ENCODE measurements around the gene CNTN4.
"Not testable (repeated sequence)": the region's sequence is repeated elsewhere in the genome, so short reads cannot be mapped to it uniquely, and the experiment has no call there.

The CNTN4 gene

DNA sequence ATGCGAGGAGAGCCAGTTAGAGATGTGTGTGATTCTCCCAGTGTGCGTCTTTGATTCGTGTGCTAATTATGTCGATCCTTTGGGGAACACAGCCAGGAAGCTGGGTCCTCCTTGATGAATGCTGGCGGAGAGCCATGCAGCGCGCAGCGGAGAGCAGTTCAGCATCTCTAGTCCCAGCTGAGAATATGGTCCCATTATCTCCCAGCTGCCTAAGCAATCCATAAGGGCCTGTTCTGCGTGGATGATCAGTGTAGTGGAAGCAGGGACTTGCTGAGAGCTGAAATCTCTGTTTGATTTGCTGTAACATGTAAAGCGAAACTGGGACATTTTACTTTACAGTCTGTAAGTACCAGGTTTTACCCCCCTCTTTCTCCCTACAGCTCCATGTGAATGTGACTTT is 412.7 kb downstream of the CNTN4 start:
- intact Hi-C loops (cut with micrococcal nuclease): no loop called here
- Mint-ChIP-seq H3K4me1 (ENCODE audit: low read depth) (no peaks in the 10 kb centered on the region), H3K4me3 (no peak overlapping the region), H3K36me3 (ENCODE audit: low read depth) (no peaks in the 10 kb centered on the region), H3K9me3 (peaks cover 9% of the 10 kb centered on the region), H3K27ac (no peak overlapping the region), H3K27me3 (no peaks in the 10 kb centered on the region)

DNA sequence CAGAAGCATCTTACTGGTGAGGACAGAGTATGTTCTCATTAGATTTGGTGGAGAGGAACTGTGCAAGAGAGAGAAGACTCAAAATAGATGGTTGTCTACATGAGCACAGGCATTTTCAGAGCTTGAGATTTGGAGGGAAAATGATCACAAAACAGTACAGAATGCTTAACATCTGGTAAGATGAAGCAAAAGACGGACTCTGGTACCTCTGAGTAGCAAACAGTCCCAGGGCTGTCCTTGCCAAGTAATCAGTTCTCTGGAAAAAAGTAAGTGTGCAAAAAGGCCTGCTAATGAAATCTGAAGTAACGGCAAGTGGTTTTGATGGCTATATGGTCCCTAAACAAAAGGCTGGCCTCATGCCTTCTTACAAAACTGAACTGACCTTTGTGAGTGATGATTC is 414.2 kb downstream of the CNTN4 start:
- Mint-ChIP-seq H3K4me1 (ENCODE audit: low read depth) (no peaks in the 10 kb centered on the region), H3K36me3 (ENCODE audit: low read depth) (no peaks in the 10 kb centered on the region)
- intact Hi-C loops (cut with micrococcal nuclease): no loop called here

DNA sequence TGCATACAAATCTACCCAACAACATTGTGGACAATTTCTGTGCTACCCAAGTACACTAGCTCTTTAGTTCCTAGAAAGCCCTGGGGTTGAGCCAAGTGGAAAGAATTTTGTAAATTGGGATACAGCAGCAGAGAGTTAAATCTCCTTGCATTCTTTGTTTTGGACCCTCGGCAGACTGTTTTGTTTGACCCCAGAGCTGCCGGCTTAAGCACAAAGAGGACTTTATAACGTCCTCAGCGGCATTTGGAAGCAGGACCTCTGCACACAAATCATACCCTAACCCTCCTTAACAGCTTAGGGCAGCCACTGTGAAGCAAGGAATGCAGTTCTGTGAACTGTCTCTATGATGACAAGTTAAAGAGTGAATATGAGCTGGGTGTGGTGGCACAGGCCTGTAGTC is 415.3 kb downstream of the CNTN4 start:
- H3K27ac Mint-ChIP-seq: no peak overlapping the region
- H3K27me3 Mint-ChIP-seq: no peaks in the 10 kb centered on the region
- H3K9me3 Mint-ChIP-seq: peaks cover 9% of the 10 kb centered on the region
- no peak overlapping the region for H3K4me3 Mint-ChIP-seq
- intact Hi-C loops (cut with micrococcal nuclease): no loop called here
- no peaks in the 10 kb centered on the region for H3K4me1 Mint-ChIP-seq (ENCODE audit: low read depth)
- no peaks in the 10 kb centered on the region for H3K36me3 Mint-ChIP-seq (ENCODE audit: low read depth)

More for the DNA sequence above, 414.2 kb downstream of the CNTN4 start:
- Mint-ChIP-seq H3K4me3 (no peak overlapping the region), H3K9me3 (peaks cover 9% of the 10 kb centered on the region), H3K27me3 (no peaks in the 10 kb centered on the region), H3K27ac (no peak overlapping the region)

DNA sequence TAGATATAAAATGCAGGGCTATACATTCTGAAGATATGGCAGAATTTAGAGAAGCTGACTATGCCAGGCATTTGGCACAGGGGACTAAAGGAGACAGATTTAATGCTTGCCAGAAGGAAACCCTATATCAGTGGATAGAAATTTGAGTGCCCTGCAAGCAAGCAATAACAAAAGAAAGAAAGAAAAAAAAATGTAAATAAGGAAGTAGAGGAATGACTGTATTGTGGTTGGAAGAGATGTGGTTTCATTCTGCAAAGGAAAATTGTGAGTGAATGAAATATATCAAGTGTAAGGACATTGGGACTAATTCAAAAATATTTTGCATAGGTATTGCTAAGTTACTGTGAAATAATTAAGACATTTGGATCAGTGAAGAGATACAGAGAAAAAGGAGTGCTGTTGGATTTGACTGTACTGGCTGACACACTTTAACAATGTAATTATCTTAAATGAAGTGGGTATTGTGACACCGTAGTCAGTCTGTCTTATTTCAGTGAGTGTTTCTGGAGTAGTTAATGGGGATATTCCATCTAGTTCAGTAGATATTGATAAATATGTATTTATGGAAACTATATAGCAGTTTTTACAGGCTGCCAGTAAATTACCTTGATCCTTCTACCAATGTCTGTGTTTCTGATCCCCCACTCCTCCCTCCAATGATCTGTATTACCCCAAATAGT is 418.2 kb downstream of the CNTN4 start:
- Mint-ChIP-seq H3K4me3 (no peak overlapping the region), H3K36me3 (ENCODE audit: low read depth) (no peaks in the 10 kb centered on the region)
- intact Hi-C loops (cut with micrococcal nuclease): no loop called here

DNA sequence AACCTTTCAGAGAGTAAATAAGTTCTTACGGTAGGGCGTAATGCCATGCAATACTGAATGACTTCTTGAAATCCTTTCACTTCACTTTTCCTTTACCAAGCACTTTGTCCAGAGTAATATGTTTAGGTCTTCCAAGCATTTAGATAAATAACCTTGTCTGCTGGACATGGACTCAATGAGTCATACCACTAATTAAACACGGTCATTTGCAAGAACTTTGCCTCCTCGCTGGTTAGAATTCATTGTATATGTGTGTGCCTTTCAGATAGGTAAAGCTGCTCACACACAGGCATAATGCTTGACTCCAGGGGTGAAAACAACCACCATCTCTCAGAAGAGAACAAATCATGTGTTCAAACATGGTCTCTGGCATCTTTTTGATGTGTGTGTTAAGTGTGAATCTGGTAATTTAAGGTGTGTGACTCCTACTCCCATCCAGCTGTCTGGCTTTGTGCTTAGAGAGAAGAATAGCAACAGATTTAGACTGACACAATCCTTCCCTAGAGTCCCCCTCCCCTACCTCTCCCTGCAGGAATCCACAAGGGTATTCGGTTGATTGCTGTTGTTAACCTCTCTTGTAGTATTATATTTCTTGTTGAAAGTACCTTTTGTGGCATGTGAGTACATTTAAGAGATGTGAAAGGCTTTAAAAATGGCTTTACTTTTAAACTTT is 419.0 kb downstream of the CNTN4 start:
- no peak overlapping the region for H3K4me3 Mint-ChIP-seq
- H3K27ac Mint-ChIP-seq: no peak overlapping the region
- H3K9me3 Mint-ChIP-seq: no peaks in the 10 kb centered on the region
- intact Hi-C loops (cut with micrococcal nuclease): no loop called here
- no peaks in the 10 kb centered on the region for H3K4me1 Mint-ChIP-seq (ENCODE audit: low read depth)
- no peaks in the 10 kb centered on the region for H3K36me3 Mint-ChIP-seq (ENCODE audit: low read depth)
- no peaks in the 10 kb centered on the region for H3K27me3 Mint-ChIP-seq

More for the DNA sequence above, 418.2 kb downstream of the CNTN4 start:
- H3K27ac Mint-ChIP-seq: no peak overlapping the region
- no peaks in the 10 kb centered on the region for H3K4me1 Mint-ChIP-seq (ENCODE audit: low read depth)
- H3K27me3 Mint-ChIP-seq: no peaks in the 10 kb centered on the region
- no peaks in the 10 kb centered on the region for H3K9me3 Mint-ChIP-seq

DNA sequence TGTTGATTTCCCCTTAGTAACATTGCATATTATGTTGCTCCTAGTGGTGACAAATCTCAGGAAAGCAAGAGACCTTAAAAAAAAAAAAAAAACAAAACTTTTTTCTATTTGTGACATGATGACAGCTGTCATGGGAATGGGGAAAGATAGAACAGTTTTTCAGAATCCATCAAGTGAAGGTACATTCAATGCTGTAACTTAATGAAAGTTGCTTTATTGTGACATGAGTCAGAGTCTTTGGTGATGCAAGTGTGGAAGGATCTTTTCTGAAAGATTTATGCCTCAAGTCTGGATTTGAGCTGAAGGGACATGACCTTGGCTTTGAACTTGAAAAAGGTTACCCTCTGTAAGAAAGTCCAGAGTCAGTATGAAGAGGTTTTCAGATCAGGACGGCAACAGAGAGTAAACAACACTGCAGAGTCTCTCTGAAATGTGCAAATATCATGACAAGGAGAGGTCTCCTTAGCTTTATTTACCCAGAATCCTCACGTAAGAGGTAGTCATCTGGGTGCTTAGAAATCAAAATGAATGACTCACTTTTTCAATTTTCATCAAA is 424.7 kb downstream of the CNTN4 start:
- H3K27me3 Mint-ChIP-seq: no peaks in the 10 kb centered on the region
- no peak overlapping the region for H3K27ac Mint-ChIP-seq
- H3K4me3 Mint-ChIP-seq: no peak overlapping the region
- H3K36me3 Mint-ChIP-seq (ENCODE audit: low read depth): no peaks in the 10 kb centered on the region
- intact Hi-C loops (cut with micrococcal nuclease): no loop called here
- no peaks in the 10 kb centered on the region for H3K4me1 Mint-ChIP-seq (ENCODE audit: low read depth)
- H3K9me3 Mint-ChIP-seq: no peaks in the 10 kb centered on the region

DNA sequence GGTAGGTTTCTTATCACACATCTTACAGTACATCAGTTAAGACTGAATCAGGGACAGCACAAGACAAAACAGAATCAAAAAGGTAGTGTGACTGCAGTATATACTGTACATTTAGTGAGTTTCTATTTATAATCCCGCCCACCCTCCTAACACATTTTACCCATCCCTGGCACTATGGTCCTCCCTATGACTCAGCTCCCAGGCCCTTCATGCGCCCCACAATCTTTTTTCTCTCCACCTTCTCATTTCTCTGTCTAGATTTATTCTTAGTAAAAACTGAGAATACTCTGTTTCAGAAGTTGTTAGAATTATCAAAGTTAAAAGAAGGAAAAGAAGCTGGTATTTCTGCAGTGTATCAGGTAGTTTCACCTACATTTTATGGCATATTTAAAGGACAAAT is 427.3 kb downstream of the CNTN4 start:
- intact Hi-C loops (cut with micrococcal nuclease): no loop called here
- no peaks in the 10 kb centered on the region for H3K27me3 Mint-ChIP-seq
- no peak overlapping the region for H3K4me3 Mint-ChIP-seq
- H3K9me3 Mint-ChIP-seq: peaks cover 24% of the 10 kb centered on the region
- no peak overlapping the region for H3K27ac Mint-ChIP-seq
- no peaks in the 10 kb centered on the region for H3K36me3 Mint-ChIP-seq (ENCODE audit: low read depth)
- no peaks in the 10 kb centered on the region for H3K4me1 Mint-ChIP-seq (ENCODE audit: low read depth)

DNA sequence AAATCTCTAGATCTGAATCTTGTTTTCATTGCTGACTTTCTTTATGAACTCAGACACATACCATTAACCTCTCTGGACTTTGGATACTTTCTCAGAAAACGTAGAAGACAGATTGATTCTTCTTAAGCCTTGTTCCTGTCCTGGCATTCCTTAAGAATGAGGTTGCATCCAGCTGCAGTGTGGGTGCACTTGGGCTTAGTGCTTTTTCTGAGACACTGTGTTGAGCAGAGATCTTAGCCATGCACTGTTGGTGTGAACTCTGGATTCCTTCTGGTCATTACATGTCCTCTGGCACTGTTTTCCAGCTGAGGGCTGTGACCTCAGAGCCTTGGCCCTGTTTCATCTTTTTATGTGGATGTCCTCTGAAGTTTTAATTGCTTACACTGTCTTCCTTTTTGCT is 428.3 kb downstream of the CNTN4 start:
- H3K27me3 Mint-ChIP-seq: no peaks in the 10 kb centered on the region
- no peaks in the 10 kb centered on the region for H3K36me3 Mint-ChIP-seq (ENCODE audit: low read depth)
- H3K4me1 Mint-ChIP-seq (ENCODE audit: low read depth): no peaks in the 10 kb centered on the region
- intact Hi-C loops (cut with micrococcal nuclease): no loop called here
- H3K27ac Mint-ChIP-seq: no peak overlapping the region
- H3K9me3 Mint-ChIP-seq: peaks cover 34% of the 10 kb centered on the region
- no peak overlapping the region for H3K4me3 Mint-ChIP-seq

DNA sequence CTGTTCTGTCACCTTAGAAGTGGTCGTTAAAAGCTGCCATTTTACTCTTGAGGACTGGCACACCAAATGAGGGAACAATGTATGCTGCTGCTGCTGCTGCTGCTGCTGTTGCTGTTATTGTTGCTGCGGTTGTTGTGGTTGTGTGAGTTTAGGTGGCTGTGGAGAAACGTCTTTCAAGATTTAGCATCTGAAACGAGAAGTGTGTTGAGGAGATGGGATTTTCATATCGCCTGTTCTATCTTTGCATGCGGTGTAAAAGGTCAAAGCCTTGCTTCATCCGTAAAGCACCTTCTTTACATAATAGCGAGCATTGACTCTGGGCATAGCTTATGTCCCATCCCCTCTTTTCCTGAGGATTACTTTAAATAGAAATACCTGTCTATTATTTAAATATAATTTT is 428.7 kb downstream of the CNTN4 start:
- H3K36me3 Mint-ChIP-seq (ENCODE audit: low read depth); H3K4me1 Mint-ChIP-seq (ENCODE audit: low read depth); H3K27ac Mint-ChIP-seq; H3K27me3 Mint-ChIP-seq; H3K4me3 Mint-ChIP-seq; intact Hi-C loops (cut with micrococcal nuclease): not testable (repeated sequence)
- peaks cover 36% of the 10 kb centered on the region for H3K9me3 Mint-ChIP-seq

DNA sequence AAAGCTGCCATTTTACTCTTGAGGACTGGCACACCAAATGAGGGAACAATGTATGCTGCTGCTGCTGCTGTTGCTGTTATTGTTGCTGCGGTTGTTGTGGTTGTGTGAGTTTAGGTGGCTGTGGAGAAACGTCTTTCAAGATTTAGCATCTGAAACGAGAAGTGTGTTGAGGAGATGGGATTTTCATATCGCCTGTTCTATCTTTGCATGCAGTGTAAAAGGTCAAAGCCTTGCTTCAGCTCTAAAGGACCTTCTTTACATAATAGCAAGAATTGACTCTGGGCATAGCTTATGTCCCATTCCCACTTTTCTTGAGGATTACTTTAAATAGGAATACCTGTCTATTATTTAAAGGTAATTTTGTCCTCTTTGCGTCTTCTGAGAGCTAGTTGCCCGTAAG is 436.1 kb downstream of the CNTN4 start:
- peaks cover 45% of the 10 kb centered on the region for H3K9me3 Mint-ChIP-seq
- intact Hi-C loops (cut with micrococcal nuclease); H3K27ac Mint-ChIP-seq; H3K4me3 Mint-ChIP-seq; H3K36me3 Mint-ChIP-seq (ENCODE audit: low read depth); H3K4me1 Mint-ChIP-seq (ENCODE audit: low read depth); H3K27me3 Mint-ChIP-seq: not testable (repeated sequence)

DNA sequence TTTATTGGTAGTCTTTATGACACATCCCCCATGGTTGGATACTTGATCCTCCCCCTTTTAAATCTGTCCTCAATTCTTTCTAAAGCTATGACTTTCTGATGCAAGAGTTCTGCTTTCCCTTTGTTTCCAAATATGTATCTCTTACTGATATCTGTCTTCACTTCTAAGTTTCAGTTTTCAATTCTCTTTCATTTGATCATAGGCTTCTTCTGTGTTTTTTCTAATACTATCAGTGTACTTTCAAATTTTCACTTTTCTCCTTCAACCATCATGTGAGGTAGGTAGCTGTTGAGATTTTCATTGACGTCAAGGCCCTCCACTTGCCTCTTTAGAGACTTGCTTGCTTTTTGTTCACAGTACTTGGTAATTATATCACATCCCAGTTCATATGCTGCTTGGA is 436.5 kb downstream of the CNTN4 start:
- H3K9me3 Mint-ChIP-seq: peaks cover 40% of the 10 kb centered on the region
- intact Hi-C loops (cut with micrococcal nuclease): no loop called here
- no peaks in the 10 kb centered on the region for H3K27me3 Mint-ChIP-seq
- H3K36me3 Mint-ChIP-seq (ENCODE audit: low read depth): no peaks in the 10 kb centered on the region
- no peak overlapping the region for H3K4me3 Mint-ChIP-seq
- no peaks in the 10 kb centered on the region for H3K4me1 Mint-ChIP-seq (ENCODE audit: low read depth)
- no peak overlapping the region for H3K27ac Mint-ChIP-seq

DNA sequence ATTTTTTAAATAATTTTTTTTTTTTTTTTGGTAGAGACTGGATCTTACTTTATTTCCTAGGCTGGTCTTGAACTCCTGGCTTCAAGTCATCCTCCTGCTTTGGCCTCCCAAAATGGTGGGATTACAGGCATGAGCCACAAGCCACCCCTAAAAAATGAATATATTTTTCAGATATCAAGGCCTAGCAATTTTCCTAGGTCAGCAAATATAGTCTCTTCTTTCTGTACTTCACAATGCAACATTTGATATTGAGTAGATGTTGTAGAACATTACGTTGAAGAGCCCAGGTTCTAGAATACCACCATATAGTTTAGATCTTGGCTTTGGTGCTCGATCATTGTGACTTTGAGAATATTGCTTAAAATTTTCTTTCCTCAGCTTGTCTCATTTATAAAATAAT is 437.9 kb downstream of the CNTN4 start:
- intact Hi-C loops (cut with micrococcal nuclease): no loop called here
- Mint-ChIP-seq H3K4me1 (ENCODE audit: low read depth) (no peaks in the 10 kb centered on the region), H3K9me3 (peaks cover 27% of the 10 kb centered on the region), H3K36me3 (ENCODE audit: low read depth) (no peaks in the 10 kb centered on the region), H3K27me3 (no peaks in the 10 kb centered on the region), H3K4me3 (no peak overlapping the region), H3K27ac (no peak overlapping the region)

DNA sequence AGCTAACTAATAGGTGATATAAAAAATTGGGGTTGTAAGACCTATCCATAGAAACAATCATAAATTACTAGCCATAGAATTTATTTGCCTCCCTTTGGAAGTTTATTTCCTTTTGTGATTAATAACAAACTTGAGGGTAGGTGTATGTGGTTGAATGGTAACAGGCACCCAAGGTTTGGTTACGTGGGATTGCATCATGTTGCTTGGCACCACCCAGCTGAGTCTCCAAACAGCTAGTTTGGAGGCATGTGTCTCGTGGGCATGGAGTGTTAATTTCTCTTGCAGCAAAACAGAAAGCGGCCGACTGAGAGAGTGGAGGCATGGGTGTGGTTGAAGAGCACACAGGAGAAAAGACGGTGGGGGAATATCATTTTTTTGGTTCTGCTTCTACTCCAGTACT is 441.4 kb downstream of the CNTN4 start:
- intact Hi-C loops (cut with micrococcal nuclease): no loop called here
- H3K27ac Mint-ChIP-seq: no peak overlapping the region
- no peaks in the 10 kb centered on the region for H3K27me3 Mint-ChIP-seq
- no peaks in the 10 kb centered on the region for H3K36me3 Mint-ChIP-seq (ENCODE audit: low read depth)
- peaks cover 28% of the 10 kb centered on the region for H3K9me3 Mint-ChIP-seq
- no peak overlapping the region for H3K4me3 Mint-ChIP-seq
- no peaks in the 10 kb centered on the region for H3K4me1 Mint-ChIP-seq (ENCODE audit: low read depth)

DNA sequence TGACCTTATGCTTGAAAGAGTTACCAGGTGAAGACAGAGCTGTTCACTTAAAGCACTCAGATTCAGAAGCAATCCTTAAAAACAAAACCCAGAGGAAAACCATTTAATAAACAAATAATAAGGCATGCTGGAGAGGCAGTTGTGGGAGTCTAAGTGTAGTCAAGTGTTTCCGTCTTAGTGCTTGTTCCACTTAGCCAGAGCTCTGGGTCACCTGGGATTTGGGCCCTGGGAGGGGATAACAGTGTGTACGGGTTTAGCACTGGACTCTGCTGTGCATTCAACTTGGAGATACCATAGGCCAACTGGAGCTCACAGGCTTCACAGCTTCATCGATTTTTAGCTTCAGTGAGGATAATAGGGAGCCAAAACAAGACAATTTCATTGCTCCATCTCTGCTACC is 444.6 kb downstream of the CNTN4 start:
- Mint-ChIP-seq H3K27ac (no peak overlapping the region), H3K4me3 (no peak overlapping the region), H3K4me1 (ENCODE audit: low read depth) (no peaks in the 10 kb centered on the region), H3K36me3 (ENCODE audit: low read depth) (no peaks in the 10 kb centered on the region), H3K9me3 (peaks cover 42% of the 10 kb centered on the region), H3K27me3 (no peaks in the 10 kb centered on the region)
- intact Hi-C loops (cut with micrococcal nuclease): no loop called here

DNA sequence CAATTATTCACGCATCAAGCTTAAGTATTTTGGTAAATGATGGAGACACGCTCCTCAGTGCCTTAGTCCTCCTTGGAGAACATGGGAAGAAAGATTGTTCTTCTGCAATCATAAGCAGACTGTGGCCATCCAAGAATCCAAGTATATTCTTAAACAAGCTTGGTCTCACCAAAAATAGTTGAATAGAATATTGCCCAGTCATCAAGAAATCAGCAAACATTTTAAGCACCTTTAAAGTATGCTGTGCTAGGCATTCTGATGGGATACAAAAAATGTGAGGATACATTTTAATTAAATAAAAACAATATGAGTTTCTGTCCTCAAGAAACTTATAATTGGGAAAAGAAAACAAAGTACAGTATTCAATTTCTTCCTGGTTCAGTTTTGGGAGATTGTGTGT is 445.5 kb downstream of the CNTN4 start:
- Mint-ChIP-seq H3K4me3 (no peak overlapping the region), H3K27me3 (no peaks in the 10 kb centered on the region), H3K4me1 (ENCODE audit: low read depth) (no peaks in the 10 kb centered on the region), H3K36me3 (ENCODE audit: low read depth) (no peaks in the 10 kb centered on the region), H3K9me3 (peaks cover 51% of the 10 kb centered on the region), H3K27ac (no peak overlapping the region)
- intact Hi-C loops (cut with micrococcal nuclease): no loop called here

Data from dendritic cell treated with granulocyte-macrophage colony-stimulating factor and Interleukin-4, amounts not matched to agents 40 ng/mL and 50 ng/mL, for 4 days (primary cell).